ENCODE results near the gene CHPT1.

DNA sequence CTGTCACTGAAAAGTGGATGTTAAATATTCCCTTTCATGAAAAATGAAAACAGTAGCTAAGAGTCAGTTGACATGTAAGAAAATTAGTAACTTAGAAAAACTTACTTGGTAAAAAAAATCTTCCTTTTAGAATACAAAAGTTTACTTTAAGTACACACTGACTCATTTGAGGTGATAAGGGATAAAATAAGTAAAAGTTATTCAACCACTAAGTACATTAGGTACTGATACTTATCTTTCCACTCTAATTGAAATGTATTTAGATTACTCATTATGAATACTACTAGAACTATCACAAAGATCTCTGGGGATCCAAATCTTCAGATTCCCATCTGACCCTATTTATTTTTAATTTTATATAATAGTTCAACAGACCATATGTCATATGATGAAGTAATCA lies 29.7 kb downstream of the CHPT1 start:
- TF ChIP-seq, protein P1, sequence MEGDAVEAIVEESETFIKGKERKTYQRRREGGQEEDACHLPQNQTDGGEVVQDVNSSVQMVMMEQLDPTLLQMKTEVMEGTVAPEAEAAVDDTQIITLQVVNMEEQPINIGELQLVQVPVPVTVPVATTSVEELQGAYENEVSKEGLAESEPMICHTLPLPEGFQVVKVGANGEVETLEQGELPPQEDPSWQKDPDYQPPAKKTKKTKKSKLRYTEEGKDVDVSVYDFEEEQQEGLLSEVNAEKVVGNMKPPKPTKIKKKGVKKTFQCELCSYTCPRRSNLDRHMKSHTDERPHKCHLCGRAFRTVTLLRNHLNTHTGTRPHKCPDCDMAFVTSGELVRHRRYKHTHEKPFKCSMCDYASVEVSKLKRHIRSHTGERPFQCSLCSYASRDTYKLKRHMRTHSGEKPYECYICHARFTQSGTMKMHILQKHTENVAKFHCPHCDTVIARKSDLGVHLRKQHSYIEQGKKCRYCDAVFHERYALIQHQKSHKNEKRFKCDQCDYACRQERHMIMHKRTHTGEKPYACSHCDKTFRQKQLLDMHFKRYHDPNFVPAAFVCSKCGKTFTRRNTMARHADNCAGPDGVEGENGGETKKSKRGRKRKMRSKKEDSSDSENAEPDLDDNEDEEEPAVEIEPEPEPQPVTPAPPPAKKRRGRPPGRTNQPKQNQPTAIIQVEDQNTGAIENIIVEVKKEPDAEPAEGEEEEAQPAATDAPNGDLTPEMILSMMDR (IDR thresholded peaks at IDR 0.05), result no peak
- TF ChIP-seq EZH2 (IDR thresholded peaks at IDR 0.05) (no peak), EZH2phosphoT487 (IDR thresholded peaks at IDR 0.05) (no peak)
